GM19395 (cell line): Measurements from ENCODE around the gene MAN2A1.

Source experiments
- ATAC-seq: cut with Tn5 transposase; IDR thresholded peaks from one replicate; pipeline ENCODE4 v1.9.1; 2021; ENCODE audit warnings: mild to moderate bottlenecking, moderate library complexity; ENCODE audit not compliant: unreplicated experiment

Gene MAN2A1

GRCh38 chr5:109899163-109899535, 209.4 kb downstream of the MAN2A1 start:
- no peak for ATAC-seq

- no peak for ATAC-seq
Measured at GRCh38 chr5:109900461-109900860, 210.7 kb downstream of the MAN2A1 start.

GRCh38 chr5:109900911-109901627, 211.3 kb downstream of the MAN2A1 start:
- no peak for ATAC-seq

GRCh38 chr5:109901628-109901981, 211.9 kb downstream of the MAN2A1 start:
- no peak for ATAC-seq

DNA sequence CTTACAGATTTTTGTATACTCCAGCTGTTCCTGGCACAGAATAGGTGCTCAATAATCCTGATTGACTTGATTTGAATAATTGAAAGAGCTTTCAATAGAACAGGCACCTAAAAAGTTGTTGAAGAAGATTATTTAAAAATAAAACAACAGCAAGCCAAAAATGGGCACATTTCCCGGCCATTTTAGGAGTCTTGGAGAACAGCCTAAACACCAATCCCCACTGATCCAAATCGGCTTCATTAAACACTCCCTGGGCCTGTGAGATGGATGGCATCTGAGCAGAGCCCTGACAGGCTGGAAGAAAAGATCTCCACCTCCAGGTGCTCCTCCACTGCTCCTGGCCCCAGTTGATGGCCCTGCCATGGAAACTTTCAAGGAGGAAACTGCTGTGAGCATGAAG, 213.3 kb downstream of the MAN2A1 start:
- ATAC-seq = no peak

DNA sequence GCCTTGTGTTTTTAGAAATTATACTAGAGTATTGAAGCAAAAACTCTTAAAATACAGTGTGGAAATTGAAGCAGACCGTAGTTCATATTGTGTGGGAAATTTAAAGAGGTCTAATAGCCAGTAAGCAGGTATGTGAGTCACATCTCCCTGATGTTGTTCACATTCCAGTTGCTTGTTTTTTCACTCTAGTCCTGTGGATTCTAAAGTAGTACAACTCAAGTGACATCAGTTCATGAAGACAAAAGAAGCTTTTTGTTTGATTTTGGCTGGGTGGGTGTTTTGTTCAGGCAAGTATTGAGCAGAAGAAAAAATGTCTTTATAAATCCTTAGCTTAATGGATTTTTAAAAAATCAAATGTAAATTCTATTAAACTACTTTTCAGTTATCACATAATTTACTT, 216.2 kb downstream of the MAN2A1 start:
- ATAC-seq = no peak

GRCh38 chr5:109907189-109907588, 217.5 kb downstream of the MAN2A1 start:
- no peak for ATAC-seq

GRCh38 chr5:109907731-109908130, 218.0 kb downstream of the MAN2A1 start:
- ATAC-seq = no peak

DNA sequence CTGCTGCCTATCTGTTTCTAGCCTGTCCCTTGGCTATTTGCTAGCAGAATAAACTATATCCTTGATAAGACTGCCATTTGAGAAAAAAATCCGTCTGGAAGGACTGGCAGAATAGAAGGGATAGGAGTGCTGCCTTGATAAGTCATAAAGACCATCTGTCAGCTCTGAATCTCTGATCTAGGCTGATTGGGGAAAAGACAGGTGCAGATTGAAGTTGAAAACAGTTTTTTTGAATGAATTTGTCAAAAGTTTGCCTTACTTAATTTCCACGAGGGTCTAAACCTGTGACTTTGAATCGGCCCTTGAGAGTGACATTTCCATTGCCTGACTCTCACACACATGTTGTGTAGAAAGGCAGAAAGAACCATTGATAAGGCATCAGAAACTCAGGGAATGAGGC, 218.6 kb downstream of the MAN2A1 start:
- ATAC-seq = no peak

GRCh38 chr5:109910874-109911273, 221.1 kb downstream of the MAN2A1 start:
- ATAC-seq = no peak

DNA sequence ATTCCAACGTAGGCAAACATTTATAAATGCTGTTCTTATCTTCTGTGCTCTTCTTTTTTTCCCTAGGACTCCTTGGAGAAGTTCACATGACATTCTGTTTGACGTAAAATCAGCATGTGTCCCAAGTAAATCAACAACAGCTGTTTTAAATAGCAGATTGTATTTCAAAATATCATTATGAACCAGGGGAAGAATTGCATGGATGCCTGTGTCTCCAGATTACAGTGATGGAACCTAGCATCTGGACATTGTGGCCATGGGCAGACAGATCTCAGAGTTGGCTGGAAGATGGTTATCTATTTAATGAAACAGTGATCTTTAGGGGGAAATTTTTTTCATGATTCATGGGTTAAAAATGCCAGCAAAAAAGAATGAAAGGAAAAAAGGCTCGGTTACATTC, 222.0 kb downstream of the MAN2A1 start:
- no peak for ATAC-seq

- no peak for ATAC-seq
Measured at GRCh38 chr5:109914906-109915305, 225.2 kb downstream of the MAN2A1 start.

GRCh38 chr5:109916481-109917153, 226.9 kb downstream of the MAN2A1 start:
- ATAC-seq = no peak
